Memory B cell (primary cell): ENCODE results near the gene TLX2.

ENCODE experiments used
- ATAC-seq: fragments of 150-1000 bp; cut with Tn5 transposase; 2 replicates; pipeline ENCODE4 v1.10.0; 2021; ENCODE audit warnings: low read depth, mild to moderate bottlenecking, moderate library complexity
- DNase-seq, 2 donors: peaks; one replicate each; pipeline ENCODE4 v3.0.0; 2022; ENCODE audit warnings: low spot score in 2 of 2
- H3K27ac Mint-ChIP-seq: one replicate; pipeline ENCODE4 v1.8.0; 2022; ENCODE audit warnings: mild to moderate bottlenecking, moderate library complexity, mixed read lengths
- H3K27me3 Mint-ChIP-seq: one replicate; pipeline ENCODE4 v1.8.0; 2022; ENCODE audit warnings: mixed read lengths
- H3K36me3 Mint-ChIP-seq: one replicate; pipeline ENCODE4 v1.8.0; 2022; ENCODE audit warnings: mild to moderate bottlenecking, mixed read lengths
- H3K4me1 Mint-ChIP-seq: one replicate; pipeline ENCODE4 v1.8.0; 2022; ENCODE audit warnings: mixed read lengths
- H3K4me3 Mint-ChIP-seq: one replicate; pipeline ENCODE4 v1.8.0; 2022; ENCODE audit warnings: mild to moderate bottlenecking, moderate library complexity, mixed read lengths
- H3K9me3 Mint-ChIP-seq: one replicate; pipeline ENCODE4 v1.8.0; 2022; ENCODE audit warnings: mixed read lengths

Gene TLX2

DNA sequence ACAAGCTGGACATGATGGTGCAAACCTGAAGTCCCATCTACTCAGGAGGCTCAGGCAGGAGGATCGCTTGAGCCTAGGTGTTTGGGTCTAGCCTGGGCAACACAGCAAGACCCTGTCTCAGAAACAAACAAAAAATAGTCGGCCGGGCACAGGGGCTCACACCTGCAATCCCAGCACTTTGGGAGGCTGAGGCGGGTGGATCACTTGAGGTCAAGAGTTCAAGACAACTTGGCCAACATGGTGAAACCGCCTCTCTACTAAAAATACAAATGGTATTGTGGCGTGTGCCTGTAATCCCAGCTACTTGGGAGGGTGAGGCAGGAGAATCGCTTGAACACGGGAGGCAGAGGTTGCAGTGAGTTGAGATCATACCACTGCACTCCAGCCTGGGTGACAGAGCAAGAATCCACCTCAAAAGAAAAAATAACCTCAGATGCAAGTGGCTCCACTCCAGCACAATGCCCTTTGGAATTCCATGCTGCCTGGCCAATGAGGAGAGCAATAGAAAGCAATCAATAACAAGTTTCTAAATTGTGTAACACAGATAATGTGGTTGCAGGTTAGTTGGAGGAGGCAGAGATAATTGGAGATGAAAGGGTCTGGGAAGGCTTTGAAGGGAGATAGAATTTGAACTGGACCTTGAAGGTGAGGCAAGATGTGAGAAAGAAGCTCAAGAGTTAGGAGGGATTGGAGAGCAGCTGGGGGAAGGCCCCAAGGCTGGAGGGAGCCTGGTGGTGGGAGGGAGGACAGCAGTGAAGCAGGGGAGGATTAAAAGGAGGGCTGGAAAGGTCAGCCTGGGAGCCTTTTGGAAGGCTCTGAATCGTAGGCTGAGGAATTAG, 25.4 kb upstream of the TLX2 start:
- Mint-ChIP-seq H3K4me1 (peaks cover 8% of the 10 kb centered on the region), H3K27ac (no peak overlapping the region), H3K4me3 (no peak overlapping the region), H3K27me3 (no peaks in the 10 kb centered on the region), H3K36me3 (peaks cover 40% of the 10 kb centered on the region), H3K9me3 (no peaks in the 10 kb centered on the region)
- DNase-seq (no peak), ATAC-seq (no peak)

DNA sequence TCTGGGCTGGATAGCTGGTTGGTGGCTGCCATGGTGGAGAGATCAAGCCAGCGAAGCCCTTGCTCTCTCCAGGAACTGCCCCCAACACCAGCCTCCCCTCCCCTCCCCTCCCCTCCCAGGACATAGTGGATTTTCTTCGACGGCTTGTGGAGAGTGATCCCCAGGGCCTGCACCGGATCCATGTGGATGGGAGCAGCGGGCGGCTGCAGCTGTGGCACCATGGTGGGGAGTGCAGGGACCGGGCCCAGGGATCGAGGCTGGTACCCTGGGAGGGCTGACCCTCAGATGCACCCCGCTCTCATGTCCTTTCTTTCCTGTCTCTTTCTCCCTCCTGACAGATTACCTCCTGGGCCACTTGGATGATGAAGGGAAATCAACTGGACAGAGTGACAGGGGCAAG, 24.3 kb upstream of the TLX2 start:
- H3K36me3 Mint-ChIP-seq, result peaks cover 46% of the 10 kb centered on the region
- no peak for DNase-seq
- H3K4me1 Mint-ChIP-seq, result peaks cover 8% of the 10 kb centered on the region
- no peak overlapping the region for H3K27ac Mint-ChIP-seq
- H3K4me3 Mint-ChIP-seq, result no peak overlapping the region
- H3K27me3 Mint-ChIP-seq, result no peaks in the 10 kb centered on the region
- H3K9me3 Mint-ChIP-seq, result no peaks in the 10 kb centered on the region
- ATAC-seq, result no peak

DNA sequence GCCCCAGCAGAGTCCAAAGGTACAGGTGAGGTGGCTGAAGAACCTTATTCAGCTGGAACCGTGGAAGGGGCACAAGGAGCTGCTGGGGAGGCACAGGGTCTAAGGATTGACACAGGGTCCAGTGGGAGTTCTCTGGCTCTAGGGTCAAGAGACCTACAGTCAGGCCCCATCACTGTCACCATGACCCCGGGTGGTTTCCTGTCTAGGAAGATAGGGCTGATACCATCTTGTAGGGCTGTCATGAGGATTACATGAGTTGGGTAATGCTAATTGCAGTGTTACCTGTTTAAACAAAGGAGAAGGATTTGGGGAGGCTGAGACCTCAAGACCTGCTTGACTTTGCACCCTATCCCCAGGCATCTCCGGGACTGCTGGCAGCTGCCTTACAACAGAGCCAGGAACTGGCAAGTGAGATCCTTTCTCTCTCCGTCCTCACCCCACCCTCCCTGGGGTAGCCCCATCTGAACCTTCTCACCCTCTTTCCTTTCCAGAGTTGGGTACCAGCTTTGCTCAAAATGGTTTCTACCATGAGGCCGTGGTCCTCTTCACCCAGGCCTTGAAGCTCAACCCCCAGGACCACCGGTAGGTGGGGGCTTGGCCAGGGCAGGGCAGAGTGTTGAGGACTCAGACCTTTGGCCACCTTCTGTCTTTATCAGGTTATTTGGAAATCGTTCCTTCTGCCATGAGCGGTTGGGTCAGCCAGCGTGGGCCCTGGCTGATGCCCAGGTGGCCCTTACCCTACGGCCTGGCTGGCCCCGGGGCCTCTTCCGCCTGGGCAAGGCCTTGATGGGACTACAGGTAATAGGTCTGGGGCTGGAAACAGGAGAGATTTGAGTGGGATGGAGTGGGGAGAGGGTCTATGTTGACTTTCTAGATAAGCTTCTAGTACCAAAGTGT, 22.4 kb upstream of the TLX2 start:
- Mint-ChIP-seq H3K27me3 (no peaks in the 10 kb centered on the region), H3K36me3 (peaks cover 40% of the 10 kb centered on the region), H3K27ac (no peak overlapping the region), H3K4me1 (peaks cover 3% of the 10 kb centered on the region), H3K9me3 (no peaks in the 10 kb centered on the region), H3K4me3 (no peak overlapping the region)
- ATAC-seq, result no peak
- DNase-seq, result no peak

DNA sequence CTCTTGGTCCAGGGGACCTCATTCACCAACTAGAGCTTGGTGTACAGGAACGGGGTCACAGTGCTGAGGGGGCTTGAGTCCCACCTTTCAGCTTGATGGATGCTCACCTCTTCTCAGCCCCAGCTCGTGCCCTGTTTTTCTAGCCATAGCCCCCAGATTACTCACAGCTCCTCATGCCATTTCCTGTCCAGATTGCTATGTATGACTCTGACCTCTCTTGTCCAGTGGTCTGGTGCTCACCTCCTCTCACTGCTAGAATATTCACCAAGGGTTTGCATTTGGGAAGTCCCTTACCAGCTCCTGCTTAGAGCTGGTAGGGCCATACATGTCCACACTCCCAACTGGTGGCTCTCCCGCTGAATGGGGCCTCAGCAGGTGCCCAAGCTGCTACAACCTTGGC, 20.7 kb upstream of the TLX2 start:
- Mint-ChIP-seq H3K36me3 (peaks cover 39% of the 10 kb centered on the region), H3K4me1 (peaks cover 6% of the 10 kb centered on the region), H3K27me3 (peaks cover 3% of the 10 kb centered on the region), H3K4me3 (no peak overlapping the region), H3K27ac (peak overlapping the region; percentile 56), H3K9me3 (no peaks in the 10 kb centered on the region)
- DNase-seq, result no peak
- ATAC-seq, result no peak

DNA sequence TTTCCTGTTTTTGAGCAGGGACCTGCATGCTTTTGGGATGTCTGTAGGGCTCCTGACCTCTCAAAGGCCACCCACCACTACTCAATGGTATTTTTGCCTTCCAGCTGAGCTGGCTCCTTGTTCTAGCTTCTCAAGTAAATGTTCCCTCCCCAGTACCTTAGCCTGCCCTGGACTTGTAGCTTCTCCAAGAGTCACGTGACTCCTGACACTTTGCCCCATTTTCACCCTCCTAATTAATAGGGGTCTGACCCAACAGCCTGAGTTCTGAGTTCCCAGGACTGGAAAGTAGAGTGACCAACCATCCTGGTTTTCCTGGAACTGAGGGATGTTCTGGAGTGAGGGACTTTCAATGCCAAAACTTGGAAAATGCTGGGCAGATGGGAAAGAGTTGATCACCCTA, 18.8 kb upstream of the TLX2 start:
- ATAC-seq (no peak), DNase-seq (no peak)
- Mint-ChIP-seq H3K9me3 (no peaks in the 10 kb centered on the region), H3K4me3 (no peak overlapping the region), H3K27me3 (peaks cover 12% of the 10 kb centered on the region), H3K36me3 (peaks cover 28% of the 10 kb centered on the region), H3K4me1 (peaks cover 10% of the 10 kb centered on the region), H3K27ac (no peak overlapping the region)

DNA sequence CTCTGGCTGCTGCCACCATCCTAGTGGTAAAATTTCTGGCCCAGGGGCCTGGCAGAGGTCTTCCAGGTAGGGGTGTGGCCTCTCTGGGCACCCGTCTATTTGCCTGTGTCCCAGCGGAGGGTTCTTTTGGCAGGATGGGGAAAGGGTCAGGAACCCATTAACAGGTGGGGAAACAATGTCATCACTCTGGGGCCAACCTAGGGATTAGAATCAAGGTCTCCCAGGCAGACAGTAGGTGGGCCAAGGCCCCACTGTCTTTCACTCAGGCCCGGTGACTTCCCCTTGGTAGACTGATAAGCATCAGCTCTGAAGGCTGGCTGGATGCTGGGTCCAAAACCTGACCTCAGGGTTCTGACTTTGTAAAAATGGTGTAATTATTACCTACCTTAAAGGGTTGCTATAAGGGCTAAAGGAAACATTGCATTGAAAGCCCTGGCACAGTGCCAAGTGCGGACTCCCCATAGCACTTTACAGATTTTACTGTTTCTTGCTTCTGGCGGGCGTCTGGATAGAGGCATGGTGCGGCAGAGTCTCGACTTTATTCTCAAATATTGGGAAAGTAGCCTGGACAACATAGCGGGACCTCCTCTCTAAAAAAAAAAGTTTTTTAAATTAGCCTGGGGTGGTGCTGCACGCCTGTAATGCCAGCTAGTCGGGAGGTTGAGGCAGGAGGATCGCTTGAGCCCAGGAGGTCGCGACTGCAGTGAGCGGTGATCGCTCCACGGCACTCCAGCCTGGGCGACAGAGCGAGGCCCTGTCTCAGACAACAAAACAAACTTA, 17.1 kb upstream of the TLX2 start:
- no peak overlapping the region for H3K27ac Mint-ChIP-seq
- no peak for ATAC-seq
- H3K27me3 Mint-ChIP-seq, result peaks cover 17% of the 10 kb centered on the region

DNA sequence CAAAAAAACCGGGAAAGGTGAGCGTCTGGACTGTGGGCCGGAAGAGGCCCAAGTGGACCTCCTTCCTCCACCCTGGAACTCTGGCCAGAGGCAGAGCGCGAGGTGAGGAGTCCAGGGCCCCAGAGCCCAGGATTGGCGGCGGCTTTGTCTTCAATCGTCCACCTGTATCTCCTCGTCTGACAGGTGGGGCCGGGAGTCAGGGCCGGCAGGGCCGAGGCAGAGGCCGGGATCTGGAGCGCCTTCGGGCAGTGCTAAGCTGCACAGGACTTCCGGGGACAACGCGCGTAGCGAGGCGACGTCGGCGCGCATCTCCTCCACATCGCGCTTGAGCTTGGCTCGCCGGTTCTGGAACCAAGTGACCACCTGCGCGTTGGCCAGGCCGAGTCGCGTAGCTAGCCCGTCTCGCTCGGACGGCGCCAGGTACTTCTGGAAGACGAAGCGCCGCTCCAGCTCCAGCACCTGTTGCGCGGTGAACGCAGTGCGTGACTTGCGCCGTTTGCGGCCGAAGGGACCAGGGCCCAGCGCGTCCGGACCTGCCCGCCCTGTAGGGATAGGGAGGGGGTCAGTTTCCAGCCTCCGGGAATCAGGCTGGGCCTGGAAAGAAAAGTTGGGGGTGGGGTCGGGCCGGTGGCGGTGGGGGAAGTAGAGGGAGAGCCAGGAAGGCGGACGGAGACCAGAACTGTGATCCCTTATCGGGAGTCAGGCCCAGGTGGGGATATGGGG, 16.3 kb upstream of the TLX2 start:
- H3K27me3 Mint-ChIP-seq, result peaks cover 19% of the 10 kb centered on the region
- peak; percentile 28 for ATAC-seq
- peak overlapping the region; percentile 82 for H3K4me3 Mint-ChIP-seq

More for the DNA sequence above, 17.1 kb upstream of the TLX2 start:
- Mint-ChIP-seq H3K4me3 (peak overlapping the region; percentile 82), H3K9me3 (no peaks in the 10 kb centered on the region), H3K4me1 (peaks cover 13% of the 10 kb centered on the region), H3K36me3 (peaks cover 17% of the 10 kb centered on the region)
- DNase-seq, result no peak

DNA sequence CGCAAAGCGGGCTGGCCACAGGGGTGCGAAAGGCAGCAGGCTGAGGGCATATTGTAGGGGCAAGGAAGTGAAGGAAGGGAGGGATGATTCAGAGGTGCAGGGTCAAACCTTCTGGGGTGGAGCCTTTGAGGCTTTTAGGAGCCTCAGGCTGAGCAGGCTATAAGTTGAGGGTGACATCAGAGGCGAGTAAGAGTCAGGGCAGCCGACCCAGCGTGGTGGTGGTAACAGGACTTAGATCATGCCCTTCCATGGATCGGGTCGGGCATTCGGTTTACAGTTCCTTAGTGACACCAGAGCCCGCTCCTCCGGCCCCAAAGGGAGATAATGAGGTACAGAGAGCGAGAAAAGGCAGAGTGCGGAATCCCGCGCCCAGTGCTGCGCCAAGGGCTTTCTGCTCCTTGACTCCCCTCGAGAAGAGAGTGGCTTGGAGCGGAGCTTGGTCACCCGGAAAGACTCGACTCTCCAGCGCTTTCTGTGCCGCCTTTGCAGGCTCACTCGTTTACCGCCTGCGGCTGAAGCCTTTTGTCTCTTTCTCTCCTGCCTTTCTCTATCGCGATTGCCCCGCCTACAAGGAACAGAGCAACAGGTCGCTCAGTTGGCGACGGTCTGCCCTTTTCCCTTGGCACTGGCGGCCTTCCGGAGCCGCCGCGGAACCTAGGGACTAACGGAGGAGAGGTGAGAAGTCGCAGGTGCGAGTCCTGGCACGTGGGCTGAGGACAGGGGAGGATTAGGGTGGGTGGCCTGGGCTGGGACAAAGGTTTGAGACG, 15.6 kb upstream of the TLX2 start:
- Mint-ChIP-seq H3K4me3 (peak overlapping the region; percentile 82), H3K36me3 (peaks cover 8% of the 10 kb centered on the region), H3K9me3 (no peaks in the 10 kb centered on the region), H3K27ac (peak overlapping the region; percentile 17), H3K27me3 (peaks cover 19% of the 10 kb centered on the region), H3K4me1 (peaks cover 13% of the 10 kb centered on the region)
- peak; percentile 26 for ATAC-seq
- peak; percentile 16 to 29 for DNase-seq

More for the DNA sequence above, 16.3 kb upstream of the TLX2 start:
- H3K4me1 Mint-ChIP-seq, result peaks cover 13% of the 10 kb centered on the region
- no peak for DNase-seq
- H3K36me3 Mint-ChIP-seq, result peaks cover 12% of the 10 kb centered on the region
- no peaks in the 10 kb centered on the region for H3K9me3 Mint-ChIP-seq
- peak overlapping the region; percentile 17 for H3K27ac Mint-ChIP-seq

DNA sequence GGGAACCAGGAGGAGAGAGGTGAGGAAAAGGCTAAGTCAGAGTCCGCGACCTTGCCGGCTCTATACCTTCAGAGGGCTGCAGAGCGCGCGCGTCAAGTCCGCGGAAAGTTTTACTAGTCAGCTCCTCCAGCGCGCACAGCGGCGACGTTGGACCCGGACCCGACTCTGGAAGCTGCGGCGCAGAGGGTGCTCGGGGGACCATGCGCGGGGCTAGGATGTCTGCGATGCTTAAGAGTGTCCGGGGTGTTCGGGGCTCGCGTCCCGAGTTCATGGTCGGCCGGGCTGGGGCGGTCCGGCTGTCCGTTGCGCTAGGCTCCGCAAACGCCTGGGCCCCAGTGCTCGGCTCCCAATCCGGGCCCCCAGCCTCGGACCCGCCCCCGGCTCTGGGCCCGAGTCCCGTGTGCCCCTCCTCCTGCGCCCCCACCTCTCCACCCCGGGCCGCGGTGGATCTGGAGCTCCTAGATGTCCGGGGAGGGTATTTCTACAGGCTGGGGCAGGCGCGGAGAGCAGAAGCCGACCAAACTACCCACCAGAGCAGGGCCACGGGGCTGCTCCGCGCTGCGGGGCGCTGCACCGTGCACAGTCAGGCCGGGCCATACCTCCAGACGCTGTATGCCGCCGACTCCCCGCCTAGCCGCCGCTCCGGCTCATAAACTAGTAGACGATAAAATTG, 14.8 kb upstream of the TLX2 start, which contains the start of gene LBX2:
LBX2 (minus strand) TSS at position 337 of the 673 bp plus-strand sequence; CDS start at position 271, 66 bp downstream.
- peak within 1 kb of the TSS; percentile 17 for H3K27ac Mint-ChIP-seq
- ATAC-seq, result peak; percentile 34
- DNase-seq, result peak in 1 of 2 donors; percentile 40
- peaks cover 16% of the 10 kb centered on the region for H3K4me1 Mint-ChIP-seq
- peaks cover 22% of the 10 kb centered on the region for H3K27me3 Mint-ChIP-seq
- H3K9me3 Mint-ChIP-seq, result no peaks in the 10 kb centered on the region
- H3K4me3 Mint-ChIP-seq, result peak within 1 kb of the TSS; percentile 82
- H3K36me3 Mint-ChIP-seq, result peaks cover 2% of the 10 kb centered on the region

DNA sequence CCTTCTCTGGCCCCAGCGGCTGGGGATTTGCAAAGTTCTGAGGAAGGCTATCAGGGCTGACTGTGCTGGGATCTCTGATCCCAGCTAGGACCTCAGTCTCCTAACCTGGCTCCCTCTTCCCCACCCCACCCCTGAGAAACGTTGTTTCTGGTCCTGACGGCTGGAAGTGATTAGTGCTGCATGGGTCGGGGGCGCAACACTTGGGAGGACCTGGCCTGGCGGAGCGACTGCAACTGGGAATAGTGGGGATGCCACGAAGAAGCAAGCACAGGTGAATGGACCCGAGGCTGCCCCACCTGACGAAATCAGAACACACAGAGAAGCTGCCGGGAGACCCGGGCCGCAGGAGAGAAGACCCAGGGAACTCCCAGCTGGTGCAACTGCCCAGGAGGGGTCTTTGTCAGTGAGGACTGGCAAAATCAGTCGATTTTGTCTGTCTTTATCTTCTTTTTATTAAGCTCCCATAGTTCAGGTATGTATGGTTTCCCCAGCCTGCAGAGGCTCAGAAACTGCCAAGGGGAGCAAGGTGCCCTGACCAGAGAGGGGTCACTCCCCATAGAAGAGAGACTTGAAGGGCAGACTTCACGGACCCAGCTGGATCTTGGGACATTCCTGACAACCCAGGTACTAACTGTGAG, 14.2 kb upstream of the TLX2 start:
- H3K4me1 Mint-ChIP-seq, result peaks cover 20% of the 10 kb centered on the region
- no peak overlapping the region for H3K4me3 Mint-ChIP-seq
- no peak for ATAC-seq
- H3K27ac Mint-ChIP-seq, result no peak overlapping the region
- no peaks in the 10 kb centered on the region for H3K9me3 Mint-ChIP-seq
- DNase-seq, result no peak
- peaks cover 8% of the 10 kb centered on the region for H3K36me3 Mint-ChIP-seq
- H3K27me3 Mint-ChIP-seq, result peaks cover 22% of the 10 kb centered on the region

DNA sequence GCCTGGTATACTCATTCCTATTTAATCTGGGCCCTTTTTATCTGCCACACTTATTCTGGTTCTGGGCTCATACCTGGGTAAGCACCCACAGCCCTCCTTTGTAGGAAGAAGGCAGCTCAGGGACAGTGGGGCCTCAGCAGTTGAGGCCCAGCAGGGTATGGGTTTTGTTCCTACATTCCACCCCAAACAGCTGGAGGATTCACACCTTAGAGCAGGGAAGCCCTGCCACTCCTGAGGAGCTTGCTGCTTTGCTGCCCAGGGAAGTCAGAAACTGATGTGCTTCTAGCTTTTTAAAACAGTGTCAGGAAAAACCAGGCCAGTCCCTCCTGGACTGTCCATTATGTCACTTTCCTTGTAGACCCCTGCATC, 13.7 kb upstream of the TLX2 start:
- no peak overlapping the region for H3K27ac Mint-ChIP-seq
- H3K4me1 Mint-ChIP-seq, result peaks cover 22% of the 10 kb centered on the region
- peaks cover 22% of the 10 kb centered on the region for H3K27me3 Mint-ChIP-seq
- H3K4me3 Mint-ChIP-seq, result no peak overlapping the region
- no peak for DNase-seq
- peaks cover 13% of the 10 kb centered on the region for H3K36me3 Mint-ChIP-seq
- H3K9me3 Mint-ChIP-seq, result no peaks in the 10 kb centered on the region
- no peak for ATAC-seq
